SK-N-SH (cell line): ENCODE data around the gene PEPD.

Experiments
- CTCF ChIP-seq: fragments of 200-600 bp; sonication (generic); IDR thresholded peaks from 2 replicates; pipeline ENCODE4 v1.6.1; 2017; ENCODE audit warnings: antibody characterized with exemption, mild to moderate bottlenecking, moderate library complexity
- EP300 ChIP-seq, 2 experiments: IDR thresholded peaks; 2 replicates each; pipeline versions ENCODE4 v1.4.0 to v1.6.1; 2012; ENCODE audit warnings: borderline replicate concordance in 1 of 2, low read depth in 1 of 2, low read length in 1 of 2
- EZH2phosphoT487 ChIP-seq: fragments of 200-600 bp; sonication (generic); IDR thresholded peaks from 2 replicates; pipeline ENCODE4 v1.6.1; 2017; ENCODE audit warnings: low read depth, mixed run types, mild to moderate bottlenecking, antibody characterized with exemption, moderate library complexity, borderline replicate concordance
- GABPA ChIP-seq: IDR thresholded peaks from 2 replicates; pipeline ENCODE4 v1.4.0; 2012; ENCODE audit warnings: low read depth, mild to moderate bottlenecking
- MAX ChIP-seq: IDR thresholded peaks from 2 replicates; pipeline ENCODE4 v1.4.0; 2012; ENCODE audit warnings: low read depth
- NFIC ChIP-seq: IDR thresholded peaks from 2 replicates; pipeline ENCODE4 v1.4.0; 2012; ENCODE audit warnings: borderline replicate concordance
- RAD21 ChIP-seq: IDR thresholded peaks from 2 replicates; pipeline ENCODE4 v1.6.1; 2012; ENCODE audit warnings: mild to moderate bottlenecking, low read length
- RCOR1 ChIP-seq: fragments of 150-350 bp; IDR thresholded peaks from 2 replicates; pipeline ENCODE4 v1.6.1; 2017; ENCODE audit warnings: antibody characterized with exemption, low read length
- REST ChIP-seq: IDR thresholded peaks from 2 replicates; pipeline ENCODE4 v1.6.1; 2012; ENCODE audit warnings: mild to moderate bottlenecking, low read depth, low read length, moderate library complexity
- SIN3A ChIP-seq: IDR thresholded peaks from 2 replicates; pipeline ENCODE4 v1.6.1; 2012; ENCODE audit warnings: low read depth, mild to moderate bottlenecking, low read length, moderate library complexity, borderline replicate concordance
- TEAD4 ChIP-seq: IDR thresholded peaks from 2 replicates; pipeline ENCODE4 v1.4.0; 2012; ENCODE audit warnings: mild to moderate bottlenecking, borderline replicate concordance; ENCODE audit not compliant: insufficient read depth
- YY1 ChIP-seq: IDR thresholded peaks from 2 replicates; pipeline ENCODE4 v1.4.0; 2012; ENCODE audit warnings: low read depth, mild to moderate bottlenecking

- TF ChIP-seq CTCF (no peak), RCOR1 (no peak), GABPA (no peak), MAX (no peak), EP300 (IDR thresholded peaks at IDR 0.05; ENCODE audit: borderline replicate concordance in 1 of 2, low read depth in 1 of 2, low read length in 1 of 2) (no peak), TEAD4 (no peak), NFIC (no peak), SIN3A (no peak), YY1 (no peak), EZH2phosphoT487 (no peak), REST (no peak), RAD21 (no peak)
Observed at GRCh38 chr19:33449799-33450198, 71.8 kb downstream of the PEPD start.
